GM10248 (cell line): ENCODE data around the gene NPIPB12.
"Not testable (repeated sequence)": the region's sequence is repeated elsewhere in the genome, so short reads cannot be mapped to it uniquely, and the experiment has no call there.

ENCODE experiments used
- CTCF ChIA-PET: fragments of 300-600 bp; sonication (Branson Sonifier 250); formaldehyde crosslinking; extraction: SDS; loops from one replicate; lab custom pipeline; 2021; ENCODE audit warnings: antibody characterized with exemption; lab: Yijun Ruan, JAX
- POLR2A ChIA-PET: fragments of 350-650 bp; sonication (Branson Sonifier 250); formaldehyde crosslinking; extraction: SDS; loops from one replicate; lab custom pipeline; 2020; ENCODE audit warnings: antibody characterized with exemption; lab: Yijun Ruan, JAX
- DNase-seq: peaks from one replicate; pipeline ENCODE4 v3.0.0; 2012; ENCODE audit errors: extremely low spot score

NPIPB12 gene

GRCh38 chr16:29506308-29506707 is at the start of gene NPIPB12:
TSS of gene NPIPB12 (minus strand) at chr16:29506408.
- POLR2A ChIA-PET, CTCF ChIA-PET, DNase-seq: not testable (repeated sequence)

GRCh38 chr16:29521520-29521919 is 15.3 kb upstream of the NPIPB12 start:
- POLR2A ChIA-PET, CTCF ChIA-PET, DNase-seq: not testable (repeated sequence)

- POLR2A ChIA-PET, CTCF ChIA-PET, DNase-seq: not testable (repeated sequence)
Observed at GRCh38 chr16:29482276-29482675, 23.9 kb downstream of the NPIPB12 start.

- POLR2A ChIA-PET, DNase-seq, CTCF ChIA-PET: not testable (repeated sequence)
Observed at GRCh38 chr16:29472065-29472464, 34.1 kb downstream of the NPIPB12 start.

GRCh38 chr16:29469660-29470059 is 36.5 kb downstream of the NPIPB12 start:
- POLR2A ChIA-PET, CTCF ChIA-PET, DNase-seq: not testable (repeated sequence)

GRCh38 chr16:29467654-29468366 is 38.4 kb downstream of the NPIPB12 start:
- POLR2A ChIA-PET, DNase-seq, CTCF ChIA-PET: not testable (repeated sequence)

- POLR2A ChIA-PET, DNase-seq, CTCF ChIA-PET: not testable (repeated sequence)
Observed at GRCh38 chr16:29466904-29467303, 39.3 kb downstream of the NPIPB12 start.

- CTCF ChIA-PET, POLR2A ChIA-PET, DNase-seq: not testable (repeated sequence)
Observed at GRCh38 chr16:29465985-29466824, 40.0 kb downstream of the NPIPB12 start.

GRCh38 chr16:29460647-29461030 is 45.6 kb downstream of the NPIPB12 start:
- CTCF ChIA-PET, POLR2A ChIA-PET: not testable (repeated sequence)

GRCh38 chr16:29459706-29460646 is 46.2 kb downstream of the NPIPB12 start, which contains the start of gene SULT1A4:
TSS of gene SULT1A4 (plus strand) at chr16:29459913. CDS start at chr16:29461386, 1,473 bp downstream.
- POLR2A ChIA-PET, CTCF ChIA-PET, DNase-seq: not testable (repeated sequence)

More at GRCh38 chr16:29460647-29461030, 45.6 kb downstream of the NPIPB12 start:
- not testable (repeated sequence) for DNase-seq

- POLR2A ChIA-PET, CTCF ChIA-PET, DNase-seq: not testable (repeated sequence)
Observed at GRCh38 chr16:29457660-29458059, 48.5 kb downstream of the NPIPB12 start.

- CTCF ChIA-PET, POLR2A ChIA-PET, DNase-seq: not testable (repeated sequence)
Observed at GRCh38 chr16:29454828-29455227, 51.4 kb downstream of the NPIPB12 start.

GRCh38 chr16:29454269-29454668 is 51.9 kb downstream of the NPIPB12 start, which contains the start of the genes BOLA2 and SLX1B:
TSS of gene BOLA2 (minus strand) at chr16:29454351. CDS start at chr16:29454253, 98 bp downstream.
TSS of gene SLX1B (plus strand) at chr16:29454533.
- POLR2A ChIA-PET, DNase-seq, CTCF ChIA-PET: not testable (repeated sequence)

GRCh38 chr16:29453754-29454153 is 52.5 kb downstream of the NPIPB12 start:
- POLR2A ChIA-PET, CTCF ChIA-PET, DNase-seq: not testable (repeated sequence)
